Stimulated activated CD4-positive, alpha-beta T cell treated with anti-CD3 and anti-CD28 coated beads, Interleukin-15, amount 100 ng/mL, for 1 hour (primary cell): ENCODE data around the gene OXCT1.
"Not testable (repeated sequence)": the region's sequence is repeated elsewhere in the genome, so short reads cannot be mapped to it uniquely, and the experiment has no call there.

Experiments used
- DNase-seq, 2 donors: peaks; one replicate each; pipeline ENCODE4 v3.0.0-alpha.2; 2020; ENCODE audit warnings: low read depth in 1 of 2, low spot score in 1 of 2

The OXCT1 gene

GRCh38 chr5:41728281-41728680, 141.9 kb downstream of the OXCT1 start:
- no peak for DNase-seq

GRCh38 chr5:41722359-41722950, 147.8 kb downstream of the OXCT1 start:
- no peak for DNase-seq

- DNase-seq, result no peak
Observed at GRCh38 chr5:41721516-41721915, 148.7 kb downstream of the OXCT1 start.

GRCh38 chr5:41716382-41716781, 153.8 kb downstream of the OXCT1 start:
- no peak for DNase-seq

- not testable (repeated sequence) for DNase-seq
Observed at GRCh38 chr5:41714446-41714845, 155.8 kb downstream of the OXCT1 start.

- no peak for DNase-seq
Observed at GRCh38 chr5:41708604-41708940, 161.7 kb downstream of the OXCT1 start.

- no peak for DNase-seq
Observed at GRCh38 chr5:41707853-41708603, 162.2 kb downstream of the OXCT1 start.

GRCh38 chr5:41695920-41696582, 174.2 kb downstream of the OXCT1 start:
- DNase-seq, result no peak

- no peak for DNase-seq
Observed at GRCh38 chr5:41686767-41687166, 183.5 kb downstream of the OXCT1 start.

- DNase-seq, result no peak
Observed at GRCh38 chr5:41686191-41686590, 184.0 kb downstream of the OXCT1 start.

- no peak for DNase-seq
Observed at GRCh38 chr5:41683181-41683580, 187.0 kb downstream of the OXCT1 start.

GRCh38 chr5:41682641-41683040, 187.6 kb downstream of the OXCT1 start:
- DNase-seq, result no peak

GRCh38 chr5:41681840-41682239, 188.4 kb downstream of the OXCT1 start:
- DNase-seq, result no peak
